Omental fat pad (tissue), 4 donors: ENCODE results near the gene SDC4. TPM values are rescaled to one million over a fixed set of nuclear protein-coding genes. Genes with fewer than 3 reads are reported as not detected.

ENCODE experiments used
- ATAC-seq: fragments of 150-250 bp; one replicate; pipeline ENCODE4 v1.9.1; 2016; ENCODE audit warnings: mild to moderate bottlenecking, moderate library complexity; ENCODE audit not compliant: low FRiP score
- DNase-seq: peaks from one replicate; pipeline ENCODE4 v3.0.0-alpha.2; 2019; ENCODE audit warnings: low spot score
- CTCF ChIP-seq, 3 donors: fragments of 450-650 bp; IDR thresholded peaks; one replicate each; pipeline ENCODE4 v1.5.1; 2016 to 2017; ENCODE audit warnings: antibody characterized with exemption in 3 of 3, mild to moderate bottlenecking in 3 of 3, moderate library complexity in 2 of 3
- total RNA-seq, 4 donors: library from RNA; depleted of rRNA; stranded (reverse); fragments of >200 nt; gene quantifications; one replicate each; pipeline ENCODE4 v1.1.0, GENCODE V29; 2016

The SDC4 gene
- total RNA-seq, 4 donors from 2014 or later, result 31.4 to 279 (median 103) TPM

DNA sequence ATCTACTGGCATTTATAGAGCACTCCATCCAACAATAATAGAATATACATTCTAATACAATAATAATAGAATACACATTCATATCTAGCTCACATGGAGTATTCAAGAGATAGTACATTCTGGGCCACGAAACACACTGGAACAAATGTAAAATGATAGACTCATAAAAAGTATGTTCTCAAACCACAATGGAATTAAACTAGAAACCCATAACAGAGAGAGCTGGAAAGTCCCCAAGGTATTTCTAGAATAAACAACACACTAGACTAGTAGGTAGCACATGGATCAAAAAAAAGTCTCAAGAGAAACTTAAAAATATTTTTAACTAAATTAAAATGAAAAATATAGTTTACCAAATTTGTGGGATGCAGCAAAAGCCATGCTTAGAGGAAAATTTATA lies 39.0 kb upstream of the SDC4 start:
- ATAC-seq (no peak), DNase-seq (no peak)
- no peak for TF ChIP-seq CTCF (IDR thresholded peaks at IDR 0.05)

- DNase-seq (no peak), ATAC-seq (no peak)
- TF ChIP-seq CTCF (IDR thresholded peaks at IDR 0.05), result no peak
These were observed 30.0 kb upstream of the SDC4 start, which contains the start of gene TP53TG5 for GRCh38 chr20:45378191-45378590. TSS of gene TP53TG5 (minus strand) at chr20:45378325. CDS start at chr20:45378236, 89 bp downstream.

GRCh38 chr20:45377269-45377668 lies 29.0 kb upstream of the SDC4 start:
- DNase-seq, result no peak
- no peak for ATAC-seq
- TF ChIP-seq CTCF (IDR thresholded peaks at IDR 0.05), result no peak

DNA sequence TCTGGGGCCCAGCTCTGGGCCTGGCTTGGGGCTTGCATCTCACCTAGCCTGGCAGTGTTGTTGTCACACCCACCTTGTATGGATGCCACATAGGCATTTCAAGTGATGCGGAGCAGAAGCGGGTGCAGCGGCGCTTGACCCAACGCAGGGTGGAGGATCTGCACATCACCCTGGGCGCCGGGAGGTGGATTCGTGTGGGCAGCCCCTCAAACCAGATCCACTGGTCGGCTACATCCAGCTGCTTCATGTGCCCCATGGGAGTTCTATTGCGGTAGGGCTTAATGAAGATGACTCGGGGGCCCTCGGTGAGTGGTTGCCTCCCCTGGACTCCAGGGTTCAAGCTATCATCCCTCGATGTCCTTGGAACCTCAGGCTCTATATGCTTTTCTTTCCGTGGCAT lies 26.7 kb upstream of the SDC4 start:
- no peak for TF ChIP-seq CTCF (IDR thresholded peaks at IDR 0.05)
- ATAC-seq, result no peak

DNA sequence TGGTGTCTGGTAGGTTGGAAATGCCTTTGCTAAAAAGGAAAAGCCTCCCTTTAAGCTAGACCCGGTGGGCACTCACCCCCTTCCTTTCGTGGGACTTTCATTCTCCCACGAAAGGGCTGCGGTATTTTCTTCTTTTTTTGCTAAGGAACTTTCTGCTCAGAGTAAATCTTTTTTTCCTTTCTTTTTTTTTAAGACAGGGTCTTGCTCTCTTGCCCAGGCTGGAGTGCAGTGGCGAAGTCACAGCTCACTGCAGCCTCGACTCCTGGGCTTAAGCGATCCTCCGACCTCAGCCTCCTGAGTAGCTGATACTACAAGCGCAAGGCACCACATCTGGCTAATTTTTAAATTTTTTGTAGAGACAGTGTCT lies 25.9 kb upstream of the SDC4 start:
- DNase-seq, result no peak
- no peak for ATAC-seq
- no peak for TF ChIP-seq CTCF (IDR thresholded peaks at IDR 0.05)

More for the DNA sequence above, 26.7 kb upstream of the SDC4 start:
- DNase-seq, result no peak

- ATAC-seq, result peak; percentile 91
- peak; percentile 72 for DNase-seq
- peak in 1 of 3 donors; percentile 86 for TF ChIP-seq CTCF (IDR thresholded peaks at IDR 0.05)
These were observed 25.3 kb upstream of the SDC4 start for GRCh38 chr20:45373353-45374100.
